Stomach (tissue), 4 donors: ENCODE measurements around the gene COPG1.

Source experiments
- EP300 ChIP-seq: sonication (generic); formaldehyde crosslinking; IDR thresholded peaks from one replicate; pipeline ENCODE4 v1.6.1; 2017; ENCODE audit warnings: antibody characterized with exemption
- POLR2A ChIP-seq, 4 donors: fragments of 450-650 bp; IDR thresholded peaks; one replicate each; pipeline ENCODE4 v1.6.1; 2016; ENCODE audit warnings: antibody characterized with exemption in 4 of 4, control low read depth in 2 of 4, mild to moderate bottlenecking in 1 of 4, moderate library complexity in 1 of 4
- POLR2AphosphoS5 ChIP-seq, 3 donors: sonication (generic); formaldehyde crosslinking; IDR thresholded peaks; one replicate each; pipeline ENCODE4 v1.6.1; 2016; ENCODE audit warnings: antibody characterized with exemption in 3 of 3
- TF ChIP-seq, protein P1 (sequence below), 7 experiments: fragments of 450-650 bp in 4 of 7; fragments of 200-600 bp in 3 of 7; sonication (generic) in 3 of 7; IDR thresholded peaks; one replicate each; pipeline ENCODE4 v1.5.1; 2016 to 2019; ENCODE audit warnings: antibody characterized with exemption in 7 of 7, control low read depth in 2 of 7, mild to moderate bottlenecking in 1 of 7

DNA sequence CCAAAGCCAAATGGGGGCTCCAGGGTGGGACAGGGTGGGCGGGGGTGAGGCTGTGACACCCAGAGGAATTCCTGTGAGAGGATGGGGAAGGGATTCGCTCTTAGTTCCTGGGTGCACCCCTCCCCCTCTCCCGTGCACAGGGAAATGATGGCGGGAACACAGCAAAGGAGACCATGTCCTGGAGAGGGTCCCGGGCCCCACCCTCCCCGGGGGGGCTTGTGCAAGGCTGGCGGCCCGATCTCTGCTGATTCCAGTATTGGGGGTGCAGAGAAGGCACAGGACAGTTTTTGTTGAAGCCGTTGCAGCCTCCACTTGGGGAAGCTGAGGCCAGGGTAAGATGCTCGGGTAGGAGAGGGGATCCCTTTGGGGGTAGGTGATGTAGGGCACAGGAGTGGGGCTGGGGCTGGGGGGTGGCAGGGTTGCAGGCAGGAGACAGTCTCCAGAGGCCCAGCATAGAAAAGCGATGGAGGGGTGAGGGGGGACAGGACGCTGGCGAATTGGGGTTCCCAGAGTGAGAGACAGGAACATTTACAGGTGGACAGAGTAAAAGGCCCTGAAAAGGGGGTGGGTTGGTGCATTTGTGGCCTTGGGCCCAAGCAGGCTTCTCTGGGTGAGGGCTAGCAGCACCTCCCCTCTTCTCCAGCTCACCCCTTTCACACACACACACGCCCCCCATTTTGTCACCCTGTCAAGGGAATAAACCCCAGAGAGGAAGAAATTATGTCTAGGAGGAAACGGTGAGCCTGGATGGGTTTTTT lies 67.8 kb downstream of the COPG1 start:
- TF ChIP-seq, protein P1, sequence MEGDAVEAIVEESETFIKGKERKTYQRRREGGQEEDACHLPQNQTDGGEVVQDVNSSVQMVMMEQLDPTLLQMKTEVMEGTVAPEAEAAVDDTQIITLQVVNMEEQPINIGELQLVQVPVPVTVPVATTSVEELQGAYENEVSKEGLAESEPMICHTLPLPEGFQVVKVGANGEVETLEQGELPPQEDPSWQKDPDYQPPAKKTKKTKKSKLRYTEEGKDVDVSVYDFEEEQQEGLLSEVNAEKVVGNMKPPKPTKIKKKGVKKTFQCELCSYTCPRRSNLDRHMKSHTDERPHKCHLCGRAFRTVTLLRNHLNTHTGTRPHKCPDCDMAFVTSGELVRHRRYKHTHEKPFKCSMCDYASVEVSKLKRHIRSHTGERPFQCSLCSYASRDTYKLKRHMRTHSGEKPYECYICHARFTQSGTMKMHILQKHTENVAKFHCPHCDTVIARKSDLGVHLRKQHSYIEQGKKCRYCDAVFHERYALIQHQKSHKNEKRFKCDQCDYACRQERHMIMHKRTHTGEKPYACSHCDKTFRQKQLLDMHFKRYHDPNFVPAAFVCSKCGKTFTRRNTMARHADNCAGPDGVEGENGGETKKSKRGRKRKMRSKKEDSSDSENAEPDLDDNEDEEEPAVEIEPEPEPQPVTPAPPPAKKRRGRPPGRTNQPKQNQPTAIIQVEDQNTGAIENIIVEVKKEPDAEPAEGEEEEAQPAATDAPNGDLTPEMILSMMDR (IDR thresholded peaks at IDR 0.05): no peak
- TF ChIP-seq EP300 (no peak), POLR2AphosphoS5 (IDR thresholded peaks at IDR 0.05) (no peak), POLR2A (IDR thresholded peaks at IDR 0.05) (no peak)
